Transverse colon (tissue), 4 donors: Measurements from ENCODE around the gene TRPM1. TPM values are rescaled to one million over a fixed set of nuclear protein-coding genes. Genes with fewer than 3 reads are reported as not detected.

ENCODE experiments used
- DNase-seq: peaks from one replicate; pipeline ENCODE4 v3.0.0-alpha.2; 2019
- H3K27ac ChIP-seq, 4 donors: fragments of 200-600 bp; sonication (generic); 2 replicates each; pipeline ENCODE4 v1.5.1; 2016 to 2018; ENCODE audit warnings: inconsistent platforms in 4 of 4
- H3K27me3 ChIP-seq: fragments of 200-600 bp; sonication (generic); 2 replicates; pipeline ENCODE4 v1.5.1; 2017; ENCODE audit warnings: inconsistent platforms
- H3K36me3 ChIP-seq, 4 donors: fragments of 200-600 bp; sonication (generic); 2 replicates each; pipeline ENCODE4 v1.5.1; 2017 to 2019; ENCODE audit warnings: inconsistent platforms in 4 of 4
- H3K4me1 ChIP-seq, 4 donors: fragments of 200-600 bp; sonication (generic); 2 replicates each; pipeline ENCODE4 v1.5.1; 2017 to 2020; ENCODE audit warnings: inconsistent platforms in 4 of 4
- H3K4me3 ChIP-seq, 4 donors: fragments of 200-600 bp; sonication (generic); 1 replicate in 1 of 4; 2 replicates in 3 of 4; pipeline versions ENCODE4 v1.5.1 to v1.6.1; 2017 to 2019; ENCODE audit warnings: inconsistent platforms in 4 of 4
- H3K9me3 ChIP-seq, 2 donors: fragments of 200-600 bp; sonication (generic); 2 replicates each; pipeline ENCODE4 v1.5.1; 2017 to 2019; ENCODE audit warnings: inconsistent platforms in 2 of 2
- CTCF ChIP-seq, 5 experiments: fragments of 200-600 bp in 3 of 5; fragments of 450-650 bp in 2 of 5; sonication (generic) in 3 of 5; IDR thresholded peaks; 1 replicate in 2 of 5; 2 replicates in 3 of 5; pipeline ENCODE4 v1.5.1; 2016 to 2017; ENCODE audit warnings: antibody characterized with exemption in 5 of 5, inconsistent platforms in 3 of 5, mild to moderate bottlenecking in 2 of 5, moderate library complexity in 1 of 5
- EP300 ChIP-seq: sonication (generic); formaldehyde crosslinking; IDR thresholded peaks from one replicate; pipeline ENCODE4 v1.6.1; 2017; ENCODE audit warnings: antibody characterized with exemption, low read depth
- POLR2A ChIP-seq: fragments of 450-650 bp; IDR thresholded peaks from one replicate; pipeline ENCODE4 v1.6.1; 2016; ENCODE audit warnings: antibody characterized with exemption, mild to moderate bottlenecking, moderate library complexity
- POLR2AphosphoS5 ChIP-seq, 3 donors: sonication (generic); formaldehyde crosslinking; IDR thresholded peaks; one replicate each; pipeline ENCODE4 v1.6.1; 2016; ENCODE audit warnings: antibody characterized with exemption in 3 of 3
- WGBS, 2 donors: methylation state at CpG; one replicate each; pipeline ENCODE4 v1.1.5; 2018; ENCODE audit warnings: low coverage in 1 of 2; 5-methylcytosine and 5-hydroxymethylcytosine counted together
- in situ Hi-C, 4 donors: fragments of 200-750 bp; cut with MboI; loops; one replicate each; pipeline versions ENCODE4 v1.15.0 to v1.15.1; 2017; ENCODE audit warnings: low sequenced_read_pairs in 3 of 4, low pct_ligation_motif_present in 1 of 4, low pct_unique_long_range_greater_than_20kb in 1 of 4
- intact Hi-C: fragments of 100-400 bp; cut with DNase I; formaldehyde crosslinking; loops from one replicate; pipeline ENCODE4 v1.15.1; 2023; ENCODE audit warnings: low total_unique reads
- total RNA-seq, 4 donors: library from RNA; depleted of rRNA; stranded (reverse); fragments of >200 nt; gene quantifications; one replicate each; pipeline ENCODE4 v1.1.0, GENCODE V29; 2016

Gene TRPM1
- total RNA-seq, 4 donors from 2014 or later = not detected

GRCh38 chr15:31125061-31125460 is 23.5 kb upstream of the TRPM1 start:
- no peak for DNase-seq
- Histone ChIP-seq H3K36me3 (no peaks in the 10 kb centered on the region), H3K4me1 (peaks cover 0 to 5% (median 0%) of the 10 kb centered on the region in 4 donors), H3K27me3 (no peaks in the 10 kb centered on the region), H3K9me3 (peaks cover 0 to 7% of the 10 kb centered on the region in 2 donors), H3K4me3 (no peak overlapping the region), H3K27ac (no peak overlapping the region)
- intact Hi-C loops (no loop called here), in situ Hi-C loops (loop anchor here in 3 of 4 donors (25.0 kb wide), 2 partner anchors 238 to 463 kb away; no protein-coding TSS in a partner anchor)
- TF ChIP-seq POLR2A (no peak), CTCF (IDR thresholded peaks at IDR 0.05) (no peak), EP300 (no peak), POLR2AphosphoS5 (IDR thresholded peaks at IDR 0.05) (no peak)
- 88 to 92% methylated on average over 8 of the region's 8 CpGs for WGBS, 2 donors

GRCh38 chr15:31116423-31117030 is 15.0 kb upstream of the TRPM1 start:
- 65 to 76% methylated on average over 2 to 6 of the region's 6 CpGs for WGBS, 2 donors
- DNase-seq = no peak
- Histone ChIP-seq H3K27ac (no peak overlapping the region), H3K4me3 (no peak overlapping the region), H3K9me3 (peaks cover 0 to 4% of the 10 kb centered on the region in 2 donors), H3K4me1 (no peaks in the 10 kb centered on the region), H3K36me3 (no peaks in the 10 kb centered on the region), H3K27me3 (no peaks in the 10 kb centered on the region)
- TF ChIP-seq EP300 = no peak
- no peak for TF ChIP-seq CTCF (IDR thresholded peaks at IDR 0.05)
- no peak for TF ChIP-seq POLR2A
- TF ChIP-seq POLR2AphosphoS5 (IDR thresholded peaks at IDR 0.05) = no peak
- intact Hi-C loops = no loop called here
- in situ Hi-C loops = no loop called here

GRCh38 chr15:31111091-31111647 is 9.6 kb upstream of the TRPM1 start:
- DNase-seq = no peak
- 84 to 88% methylated on average over 5 of the region's 5 CpGs for WGBS, 2 donors
- Histone ChIP-seq H3K27ac (no peak overlapping the region), H3K27me3 (no peaks in the 10 kb centered on the region), H3K9me3 (peaks cover 0 to 4% of the 10 kb centered on the region in 2 donors), H3K36me3 (no peaks in the 10 kb centered on the region), H3K4me3 (no peak overlapping the region), H3K4me1 (no peaks in the 10 kb centered on the region)
- in situ Hi-C loops = no loop called here
- TF ChIP-seq POLR2A = no peak
- no peak for TF ChIP-seq EP300
- TF ChIP-seq POLR2AphosphoS5 (IDR thresholded peaks at IDR 0.05) = no peak
- no peak for TF ChIP-seq CTCF (IDR thresholded peaks at IDR 0.05)
- intact Hi-C loops = no loop called here

- no peaks in the 10 kb centered on the region for H3K4me1 ChIP-seq
- H3K27ac ChIP-seq = no peak overlapping the region
- H3K36me3 ChIP-seq = no peaks in the 10 kb centered on the region
- H3K27me3 ChIP-seq = no peaks in the 10 kb centered on the region
- DNase-seq = no peak
- no peaks in the 10 kb centered on the region for H3K9me3 ChIP-seq
- 87 to 97% methylated on average over 4 of the region's 4 CpGs for WGBS, 2 donors
- in situ Hi-C loops = no loop called here
- H3K4me3 ChIP-seq = no peak overlapping the region
- no peak for TF ChIP-seq CTCF (IDR thresholded peaks at IDR 0.05)
- TF ChIP-seq POLR2A = no peak
- no peak for TF ChIP-seq POLR2AphosphoS5 (IDR thresholded peaks at IDR 0.05)
- no peak for TF ChIP-seq EP300
- intact Hi-C loops = no loop called here
Measured at GRCh38 chr15:31108836-31109235, 7.3 kb upstream of the TRPM1 start.
